A549 treated with Mapracorat at 1 μM for 4 hours (cell line): Measurements from ENCODE around the gene CYP2C9. TPM values are rescaled to one million over a fixed set of nuclear protein-coding genes. Genes with fewer than 3 reads are reported as not detected.

Experiments
- total RNA-seq: library from RNA; stranded (reverse); fragments of 200-300 nt; extraction: Qiagen RNA extraction; gene quantifications from 5 replicates; pipeline ENCODE4 v1.2.3, GENCODE V29; 2022

The CYP2C9 gene
- total RNA-seq = 0.09 to 0.10 TPM in 2 of 5 replicates, not detected in the others

DNA sequence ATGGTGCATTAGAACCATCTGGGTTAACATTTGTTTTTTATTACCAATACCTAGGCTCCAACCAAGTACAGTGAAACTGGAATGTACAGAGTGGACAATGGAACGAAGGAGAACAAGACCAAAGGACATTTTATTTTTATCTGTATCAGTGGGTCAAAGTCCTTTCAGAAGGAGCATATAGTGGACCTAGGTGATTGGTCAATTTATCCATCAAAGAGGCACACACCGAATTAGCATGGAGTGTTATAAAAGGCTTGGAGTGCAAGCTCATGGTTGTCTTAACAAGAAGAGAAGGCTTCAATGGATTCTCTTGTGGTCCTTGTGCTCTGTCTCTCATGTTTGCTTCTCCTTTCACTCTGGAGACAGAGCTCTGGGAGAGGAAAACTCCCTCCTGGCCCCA lies at the start of gene CYP2C9:
Gene CYP2C9, plus strand, starts transcription at position 276 of the 400 bp plus-strand sequence. Its CDS starts 25 bp downstream, at position 301.

Other genes with a start within 250 kb of the CYP2C9 start
- 0.12 TPM in 1 of 5 replicates, not detected in the others for gene CYP2C19, start 176.0 kb upstream of the CYP2C9 start, total RNA-seq
- gene CYP2C8, start 130.8 kb downstream of the CYP2C9 start, total RNA-seq = 0.08 TPM in 1 of 5 replicates, not detected in the others